Mammary epithelial cell (primary cell): ENCODE measurements around the gene COL23A1.

ENCODE experiments used
- EZH2 ChIP-seq: IDR thresholded peaks from 2 replicates; pipeline ENCODE4 v1.6.1; 2012; ENCODE audit warnings: low read length, inconsistent platforms, borderline replicate concordance
- TF ChIP-seq, protein P1 (sequence below), 2 donors: IDR thresholded peaks in 1 of 2; conservative IDR thresholded peaks in 1 of 2; 2 replicates each; pipeline ENCODE4 v1.5.1; 2011 to 2012; ENCODE audit warnings: inconsistent platforms in 2 of 2, low read length in 2 of 2, mild to moderate bottlenecking in 2 of 2, control low read depth in 1 of 2, low read depth in 1 of 2; ENCODE audit not compliant: insufficient read depth in 1 of 2; ENCODE audit errors: extremely low read depth in 1 of 2

- TF ChIP-seq, protein P1, sequence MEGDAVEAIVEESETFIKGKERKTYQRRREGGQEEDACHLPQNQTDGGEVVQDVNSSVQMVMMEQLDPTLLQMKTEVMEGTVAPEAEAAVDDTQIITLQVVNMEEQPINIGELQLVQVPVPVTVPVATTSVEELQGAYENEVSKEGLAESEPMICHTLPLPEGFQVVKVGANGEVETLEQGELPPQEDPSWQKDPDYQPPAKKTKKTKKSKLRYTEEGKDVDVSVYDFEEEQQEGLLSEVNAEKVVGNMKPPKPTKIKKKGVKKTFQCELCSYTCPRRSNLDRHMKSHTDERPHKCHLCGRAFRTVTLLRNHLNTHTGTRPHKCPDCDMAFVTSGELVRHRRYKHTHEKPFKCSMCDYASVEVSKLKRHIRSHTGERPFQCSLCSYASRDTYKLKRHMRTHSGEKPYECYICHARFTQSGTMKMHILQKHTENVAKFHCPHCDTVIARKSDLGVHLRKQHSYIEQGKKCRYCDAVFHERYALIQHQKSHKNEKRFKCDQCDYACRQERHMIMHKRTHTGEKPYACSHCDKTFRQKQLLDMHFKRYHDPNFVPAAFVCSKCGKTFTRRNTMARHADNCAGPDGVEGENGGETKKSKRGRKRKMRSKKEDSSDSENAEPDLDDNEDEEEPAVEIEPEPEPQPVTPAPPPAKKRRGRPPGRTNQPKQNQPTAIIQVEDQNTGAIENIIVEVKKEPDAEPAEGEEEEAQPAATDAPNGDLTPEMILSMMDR (conservative IDR thresholded peaks at IDR 0.05 in 1 of 2, IDR thresholded peaks at IDR 0.05 in 1 of 2; ENCODE audit: extremely low read depth in 1 of 2, insufficient read depth in 1 of 2, low read depth in 1 of 2, low read length in 2 of 2) = no peak
- TF ChIP-seq EZH2 = no peak
Observed at GRCh38 chr5:178399701-178400095, 190.5 kb downstream of the COL23A1 start.
